K562 (cell line): Measurements from ENCODE around the gene TGFB1I1. TPM values are rescaled to one million over a fixed set of nuclear protein-coding genes. Genes with fewer than 3 reads are reported as not detected.

ENCODE experiments used
- BDP1 ChIP-seq: IDR thresholded peaks from 3 replicates; pipeline ENCODE4 v1.6.1; 2011; ENCODE audit not compliant: insufficient read length, insufficient read depth
- HEY1 ChIP-seq: fragments of 250-450 bp; sonication (Bioruptor Pico); IDR thresholded peaks from 2 replicates; pipeline ENCODE4 v1.5.0; 2020; ENCODE audit warnings: mild to moderate bottlenecking, moderate library complexity, borderline replicate concordance
- KDM2B ChIP-seq: fragments of 250-450 bp; sonication (Bioruptor Pico); IDR thresholded peaks from 2 replicates; pipeline ENCODE4 v1.8.0; 2021; ENCODE audit warnings: mild to moderate bottlenecking, moderate library complexity
- MYC ChIP-seq, 2 experiments: fragments of 250-450 bp in 1 of 2; sonication (Bioruptor Pico) in 1 of 2; IDR thresholded peaks; 2 replicates each; pipeline versions ENCODE4 v1.5.1 to v1.6.1; 2012 to 2021; ENCODE audit warnings: low read depth in 2 of 2, borderline replicate concordance in 1 of 2, improper control_type of control experiment in 1 of 2, low read length in 1 of 2, mild to moderate bottlenecking in 1 of 2, moderate library complexity in 1 of 2
- NCOR1 ChIP-seq: fragments of 450-650 bp; IDR thresholded peaks from 2 replicates; pipeline ENCODE4 v1.6.1; 2016; ENCODE audit warnings: mild to moderate bottlenecking, moderate library complexity
- NR1H2 ChIP-seq: sonication (generic); formaldehyde crosslinking; IDR thresholded peaks from 2 replicates; pipeline ENCODE4 v1.4.0; 2020; ENCODE audit warnings: mild to moderate bottlenecking, missing genetic modification reagents
- RFX7 ChIP-seq: fragments of 250-450 bp; sonication (Bioruptor Pico); IDR thresholded peaks from 2 replicates; pipeline ENCODE4 v1.5.1; 2021; ENCODE audit warnings: mild to moderate bottlenecking
- TBP ChIP-seq: optimal IDR thresholded peaks from 2 replicates; pipeline ENCODE3; 2011; ENCODE audit warnings: low read depth, low read length, improper control_type of control experiment
- ZNF436 ChIP-seq: fragments of 250-450, 450-650 bp; sonication (Bioruptor Pico); formaldehyde crosslinking; IDR thresholded peaks from 2 replicates; pipeline ENCODE4 v1.7.0; 2020; ENCODE audit warnings: mild to moderate bottlenecking
- ZNF644 ChIP-seq: fragments of 200-800 bp; sonication (Bioruptor generic); IDR thresholded peaks from 2 replicates; pipeline ENCODE4 v1.6.1; 2016; ENCODE audit warnings: low read depth, missing genetic modification characterization, missing compliant biosample characterization
- polyA plus RNA-seq, 8 experiments: library from polyadenylated mRNA; depleted of rRNA in 4 of 8; stranded (reverse) in 5 of 8; unstranded in 3 of 8; fragments of >200 nt; fragmentation: Nextera tagmentation in 2 of 8; fragmentation: Illumina TruSeq in 1 of 8; extraction: Ambion mirVana in 2 of 8; extraction: Trizol in 1 of 8; gene quantifications; 2 replicates each; pipeline versions ENCODE4 v1.2.1 to v1.2.3, GENCODE V29; 2011 to 2014; ENCODE audit warnings: inconsistent platforms in 1 of 8, missing spikeins in 1 of 8
- total RNA-seq, 7 experiments: library from RNA; depleted of rRNA in 6 of 7; stranded (reverse); fragments of >200 nt in 6 of 7; fragmentation: Illumina TruSeq in 2 of 7; extraction: Trizol in 2 of 7; gene quantifications; 2 replicates each; pipeline versions ENCODE4 v1.2.1 to v1.2.3, GENCODE V29; 2011 to 2021; ENCODE audit warnings: low replicate concordance in 1 of 7
- TF ChIP-seq, protein P1 (sequence below): IDR thresholded peaks from 2 replicates; pipeline ENCODE4 v1.6.1; 2011; ENCODE audit not compliant: insufficient read length; ENCODE audit errors: extremely low read depth
- TF ChIP-seq, protein P2 (sequence below): fragments of 250-450 bp; sonication (Bioruptor Pico); IDR thresholded peaks from 2 replicates; pipeline ENCODE4 v1.5.0; 2021; ENCODE audit warnings: mild to moderate bottlenecking, borderline replicate concordance
- TF ChIP-seq, protein P3 (sequence below): fragments of 450-650 bp; IDR thresholded peaks from 2 replicates; pipeline ENCODE4 v1.6.1; 2016; ENCODE audit warnings: missing biosample characterization, missing genetic modification characterization
- TF ChIP-seq, protein P4 (sequence below): sonication (generic); formaldehyde crosslinking; IDR thresholded peaks from 2 replicates; pipeline ENCODE4 v1.8.1; 2023; ENCODE audit warnings: mild to moderate bottlenecking, missing genetic modification reagents, moderate library complexity
- TF ChIP-seq, protein P5 (sequence below): fragments of 450-650 bp; IDR thresholded peaks from 2 replicates; pipeline ENCODE4 v1.6.1; 2018; ENCODE audit warnings: mild to moderate bottlenecking, low read depth; ENCODE audit not compliant: partially characterized antibody

Gene TGFB1I1
- total and polyA plus RNA-seq, 9 of the 15 experiments (the other 6 are each of a cell fraction or from before 2014, with no cell fraction given): 0.04 to 0.91 (median 0.19) TPM

DNA sequence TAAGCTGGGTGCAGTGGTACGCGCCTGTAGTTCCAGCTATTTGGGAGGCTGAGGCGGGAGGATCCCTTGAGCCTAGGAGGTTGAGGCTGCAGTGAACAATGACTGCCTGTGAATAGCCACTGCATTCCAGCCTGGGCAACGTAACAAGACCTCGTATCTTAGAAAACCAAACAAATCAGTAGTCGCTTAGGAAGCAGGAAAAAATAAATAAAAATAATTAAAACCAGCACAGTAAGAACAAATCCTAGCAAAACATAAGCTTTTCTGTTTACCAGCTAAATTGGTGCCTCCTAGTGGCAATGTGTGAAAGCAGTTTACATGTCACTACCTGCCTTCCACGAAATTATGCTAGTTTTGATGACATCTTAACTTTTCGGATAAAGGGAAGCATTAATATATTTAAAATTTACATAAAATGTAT is 11.4 kb upstream of the TGFB1I1 start (continued):
- TF ChIP-seq, protein P1, sequence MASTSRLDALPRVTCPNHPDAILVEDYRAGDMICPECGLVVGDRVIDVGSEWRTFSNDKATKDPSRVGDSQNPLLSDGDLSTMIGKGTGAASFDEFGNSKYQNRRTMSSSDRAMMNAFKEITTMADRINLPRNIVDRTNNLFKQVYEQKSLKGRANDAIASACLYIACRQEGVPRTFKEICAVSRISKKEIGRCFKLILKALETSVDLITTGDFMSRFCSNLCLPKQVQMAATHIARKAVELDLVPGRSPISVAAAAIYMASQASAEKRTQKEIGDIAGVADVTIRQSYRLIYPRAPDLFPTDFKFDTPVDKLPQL: no peak
- no peak for TF ChIP-seq NR1H2
- TF ChIP-seq, protein P2, sequence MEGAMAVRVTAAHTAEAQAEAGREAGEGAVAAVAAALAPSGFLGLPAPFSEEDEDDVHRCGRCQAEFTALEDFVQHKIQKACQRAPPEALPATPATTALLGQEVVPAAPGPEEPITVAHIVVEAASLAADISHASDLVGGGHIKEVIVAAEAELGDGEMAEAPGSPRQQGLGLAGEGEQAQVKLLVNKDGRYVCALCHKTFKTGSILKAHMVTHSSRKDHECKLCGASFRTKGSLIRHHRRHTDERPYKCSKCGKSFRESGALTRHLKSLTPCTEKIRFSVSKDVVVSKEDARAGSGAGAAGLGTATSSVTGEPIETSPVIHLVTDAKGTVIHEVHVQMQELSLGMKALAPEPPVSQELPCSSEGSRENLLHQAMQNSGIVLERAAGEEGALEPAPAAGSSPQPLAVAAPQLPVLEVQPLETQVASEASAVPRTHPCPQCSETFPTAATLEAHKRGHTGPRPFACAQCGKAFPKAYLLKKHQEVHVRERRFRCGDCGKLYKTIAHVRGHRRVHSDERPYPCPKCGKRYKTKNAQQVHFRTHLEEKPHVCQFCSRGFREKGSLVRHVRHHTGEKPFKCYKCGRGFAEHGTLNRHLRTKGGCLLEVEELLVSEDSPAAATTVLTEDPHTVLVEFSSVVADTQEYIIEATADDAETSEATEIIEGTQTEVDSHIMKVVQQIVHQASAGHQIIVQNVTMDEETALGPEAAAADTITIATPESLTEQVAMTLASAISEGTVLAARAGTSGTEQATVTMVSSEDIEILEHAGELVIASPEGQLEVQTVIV (CRISPR knock-in tag): no peak
- no peak for TF ChIP-seq RFX7 (CRISPR knock-in tag)
- TF ChIP-seq KDM2B (CRISPR knock-in tag): no peak
- no peak for TF ChIP-seq ZNF644 (tag)
- TF ChIP-seq HEY1 (CRISPR knock-in tag): no peak
- TF ChIP-seq BDP1: no peak
- TF ChIP-seq, protein P3, sequence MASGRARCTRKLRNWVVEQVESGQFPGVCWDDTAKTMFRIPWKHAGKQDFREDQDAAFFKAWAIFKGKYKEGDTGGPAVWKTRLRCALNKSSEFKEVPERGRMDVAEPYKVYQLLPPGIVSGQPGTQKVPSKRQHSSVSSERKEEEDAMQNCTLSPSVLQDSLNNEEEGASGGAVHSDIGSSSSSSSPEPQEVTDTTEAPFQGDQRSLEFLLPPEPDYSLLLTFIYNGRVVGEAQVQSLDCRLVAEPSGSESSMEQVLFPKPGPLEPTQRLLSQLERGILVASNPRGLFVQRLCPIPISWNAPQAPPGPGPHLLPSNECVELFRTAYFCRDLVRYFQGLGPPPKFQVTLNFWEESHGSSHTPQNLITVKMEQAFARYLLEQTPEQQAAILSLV: no peak
- TF ChIP-seq NCOR1: no peak
- TF ChIP-seq, protein P4, sequence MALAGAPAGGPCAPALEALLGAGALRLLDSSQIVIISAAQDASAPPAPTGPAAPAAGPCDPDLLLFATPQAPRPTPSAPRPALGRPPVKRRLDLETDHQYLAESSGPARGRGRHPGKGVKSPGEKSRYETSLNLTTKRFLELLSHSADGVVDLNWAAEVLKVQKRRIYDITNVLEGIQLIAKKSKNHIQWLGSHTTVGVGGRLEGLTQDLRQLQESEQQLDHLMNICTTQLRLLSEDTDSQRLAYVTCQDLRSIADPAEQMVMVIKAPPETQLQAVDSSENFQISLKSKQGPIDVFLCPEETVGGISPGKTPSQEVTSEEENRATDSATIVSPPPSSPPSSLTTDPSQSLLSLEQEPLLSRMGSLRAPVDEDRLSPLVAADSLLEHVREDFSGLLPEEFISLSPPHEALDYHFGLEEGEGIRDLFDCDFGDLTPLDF (CRISPR knock-in tag): no peak
- TF ChIP-seq MYC (IDR thresholded peaks at IDR 0.05; ENCODE audit: low read depth, low read length): 0 out of 2 replicates have a peak, but pooled peaks have one; percentile 17
- TF ChIP-seq MYC (CRISPR knock-in tag; IDR thresholded peaks at IDR 0.05; ENCODE audit: borderline replicate concordance, low read depth): no peak
- no peak for TF ChIP-seq TBP
- TF ChIP-seq, protein P5, sequence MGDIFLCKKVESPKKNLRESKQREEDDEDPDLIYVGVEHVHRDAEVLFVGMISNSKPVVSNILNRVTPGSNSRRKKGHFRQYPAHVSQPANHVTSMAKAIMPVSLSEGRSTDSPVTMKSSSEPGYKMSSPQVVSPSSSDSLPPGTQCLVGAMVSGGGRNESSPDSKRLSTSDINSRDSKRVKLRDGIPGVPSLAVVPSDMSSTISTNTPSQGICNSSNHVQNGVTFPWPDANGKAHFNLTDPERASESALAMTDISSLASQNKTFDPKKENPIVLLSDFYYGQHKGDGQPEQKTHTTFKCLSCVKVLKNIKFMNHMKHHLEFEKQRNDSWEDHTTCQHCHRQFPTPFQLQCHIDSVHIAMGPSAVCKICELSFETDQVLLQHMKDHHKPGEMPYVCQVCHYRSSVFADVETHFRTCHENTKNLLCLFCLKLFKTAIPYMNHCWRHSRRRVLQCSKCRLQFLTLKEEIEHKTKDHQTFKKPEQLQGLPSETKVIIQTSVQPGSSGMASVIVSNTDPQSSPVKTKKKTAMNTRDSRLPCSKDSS: no peak
- no peak for TF ChIP-seq ZNF436
